ENCODE measurements around the gene ZCWPW2.

Gene ZCWPW2

GRCh38 chr3:28399206-28399605 lies 50.7 kb downstream of the ZCWPW2 start:
- no peak overlapping the region for H2AK5ac ChIP-seq (ENCODE audit: low read length, severe bottlenecking)
- no peak overlapping the region for H3K4me3 ChIP-seq (ENCODE audit: insufficient read depth in 1 of 2, low read depth in 1 of 2, low read length in 2 of 2)
- no peak overlapping the region for H4K91ac ChIP-seq (ENCODE audit: low read length)
- no peak overlapping the region for H2BK15ac ChIP-seq (ENCODE audit: low read depth, poor library complexity, severe bottlenecking)
- no peak overlapping the region for H2BK12ac ChIP-seq (ENCODE audit: low read length in 2 of 2)
- H3K4me1 ChIP-seq (ENCODE audit: control insufficient read depth, insufficient read depth, low read depth, low read length) = no peaks in the 10 kb centered on the region
- WGBS = 81% methylated on average over 3 of the region's 3 CpGs
- no peak overlapping the region for H3K18ac ChIP-seq (ENCODE audit: low read depth in 1 of 2, low read length in 2 of 2)
- H3K9me3 ChIP-seq (ENCODE audit: control insufficient read depth, low read length) = peaks cover 37% of the 10 kb centered on the region
- no peak overlapping the region for H4K8ac ChIP-seq (ENCODE audit: low read length)
- no peak overlapping the region for H3K27ac ChIP-seq (ENCODE audit: low read length, poor library complexity, severe bottlenecking)
- no peaks in the 10 kb centered on the region for H3K36me3 ChIP-seq (ENCODE audit: control insufficient read depth in 1 of 2, insufficient read depth in 2 of 2, low read depth in 1 of 2, low read length in 2 of 2)
- H3K9ac ChIP-seq (ENCODE audit: low read length) = no peak overlapping the region
- no peak for DNase-seq
- no peak overlapping the region for H3K14ac ChIP-seq (ENCODE audit: low read length in 2 of 2)
- H2BK5ac ChIP-seq (ENCODE audit: low read depth, low read length, poor library complexity, severe bottlenecking) = no peak overlapping the region
- no peak overlapping the region for H3K4ac ChIP-seq (ENCODE audit: low read depth in 1 of 2, low read length in 2 of 2)
- H3K4me2 ChIP-seq (ENCODE audit: low read length, poor library complexity, severe bottlenecking) = no peak overlapping the region
- no peak overlapping the region for H2AFZ ChIP-seq (ENCODE audit: low read depth, low read length)
- no peak overlapping the region for H2BK120ac ChIP-seq (ENCODE audit: low read depth, low read length)
- no peaks in the 10 kb centered on the region for H3K27me3 ChIP-seq (ENCODE audit: control insufficient read depth in 1 of 2, insufficient read depth in 1 of 2, low read length in 2 of 2)
- no peaks in the 10 kb centered on the region for H3K79me1 ChIP-seq (replicated peaks; ENCODE audit: low read length, poor library complexity, severe bottlenecking)
- H3K23ac ChIP-seq (ENCODE audit: low read length in 2 of 2) = no peak overlapping the region

- Histone ChIP-seq H3K4ac (ENCODE audit: low read depth in 1 of 2, low read length in 2 of 2) (no peak overlapping the region), H2BK120ac (ENCODE audit: low read depth, low read length) (no peak overlapping the region), H2BK12ac (ENCODE audit: low read length in 2 of 2) (no peak overlapping the region), H4K91ac (ENCODE audit: low read length) (no peak overlapping the region), H3K23ac (ENCODE audit: low read length in 2 of 2) (no peak overlapping the region), H3K27me3 (ENCODE audit: control insufficient read depth in 1 of 2, insufficient read depth in 1 of 2, low read length in 2 of 2) (no peaks in the 10 kb centered on the region), H3K9me3 (ENCODE audit: control insufficient read depth, low read length) (peaks cover 6% of the 10 kb centered on the region), H2AFZ (ENCODE audit: low read depth, low read length) (no peak overlapping the region), H3K4me3 (ENCODE audit: insufficient read depth in 1 of 2, low read depth in 1 of 2, low read length in 2 of 2) (no peak overlapping the region), H3K18ac (ENCODE audit: low read depth in 1 of 2, low read length in 2 of 2) (no peak overlapping the region), H2BK15ac (ENCODE audit: low read depth, poor library complexity, severe bottlenecking) (no peak overlapping the region), H4K8ac (ENCODE audit: low read length) (no peak overlapping the region), H3K36me3 (ENCODE audit: control insufficient read depth in 1 of 2, insufficient read depth in 2 of 2, low read depth in 1 of 2, low read length in 2 of 2) (no peaks in the 10 kb centered on the region), H3K27ac (ENCODE audit: low read length, poor library complexity, severe bottlenecking) (no peak overlapping the region), H3K14ac (ENCODE audit: low read length in 2 of 2) (no peak overlapping the region), H2AK5ac (ENCODE audit: low read length, severe bottlenecking) (no peak overlapping the region), H3K4me2 (ENCODE audit: low read length, poor library complexity, severe bottlenecking) (no peak overlapping the region), H3K4me1 (ENCODE audit: control insufficient read depth, insufficient read depth, low read depth, low read length) (no peaks in the 10 kb centered on the region), H3K79me1 (replicated peaks; ENCODE audit: low read length, poor library complexity, severe bottlenecking) (no peaks in the 10 kb centered on the region), H2BK5ac (ENCODE audit: low read depth, low read length, poor library complexity, severe bottlenecking) (no peak overlapping the region), H3K9ac (ENCODE audit: low read length) (no peak overlapping the region)
- no peak for DNase-seq
- no CpG with 5 or more reads among the region's 1 CpG for WGBS
Measured at GRCh38 chr3:28406241-28406640, 57.7 kb downstream of the ZCWPW2 start.

- no peak for DNase-seq
- no peaks in the 10 kb centered on the region for H3K36me3 ChIP-seq (ENCODE audit: control insufficient read depth in 1 of 2, insufficient read depth in 2 of 2, low read depth in 1 of 2, low read length in 2 of 2)
- no peak overlapping the region for H3K18ac ChIP-seq (ENCODE audit: low read depth in 1 of 2, low read length in 2 of 2)
- H3K27ac ChIP-seq (ENCODE audit: low read length, poor library complexity, severe bottlenecking) = no peak overlapping the region
- no peak overlapping the region for H2AFZ ChIP-seq (ENCODE audit: low read depth, low read length)
- no peak overlapping the region for H4K91ac ChIP-seq (ENCODE audit: low read length)
- H3K9ac ChIP-seq (ENCODE audit: low read length) = no peak overlapping the region
- H3K4me3 ChIP-seq (ENCODE audit: insufficient read depth in 1 of 2, low read depth in 1 of 2, low read length in 2 of 2) = no peak overlapping the region
- H3K4me2 ChIP-seq (ENCODE audit: low read length, poor library complexity, severe bottlenecking) = no peak overlapping the region
- H3K9me3 ChIP-seq (ENCODE audit: control insufficient read depth, low read length) = peaks cover 19% of the 10 kb centered on the region
- H3K23ac ChIP-seq (ENCODE audit: low read length in 2 of 2) = no peak overlapping the region
- no peak overlapping the region for H2BK120ac ChIP-seq (ENCODE audit: low read depth, low read length)
- H2BK15ac ChIP-seq (ENCODE audit: low read depth, poor library complexity, severe bottlenecking) = no peak overlapping the region
- no peak overlapping the region for H2AK5ac ChIP-seq (ENCODE audit: low read length, severe bottlenecking)
- H2BK12ac ChIP-seq (ENCODE audit: low read length in 2 of 2) = no peak overlapping the region
- no peak overlapping the region for H2BK5ac ChIP-seq (ENCODE audit: low read depth, low read length, poor library complexity, severe bottlenecking)
- H3K79me1 ChIP-seq (replicated peaks; ENCODE audit: low read length, poor library complexity, severe bottlenecking) = no peaks in the 10 kb centered on the region
- H4K8ac ChIP-seq (ENCODE audit: low read length) = no peak overlapping the region
- no peaks in the 10 kb centered on the region for H3K27me3 ChIP-seq (ENCODE audit: control insufficient read depth in 1 of 2, insufficient read depth in 1 of 2, low read length in 2 of 2)
- H3K14ac ChIP-seq (ENCODE audit: low read length in 2 of 2) = no peak overlapping the region
- H3K4ac ChIP-seq (ENCODE audit: low read depth in 1 of 2, low read length in 2 of 2) = no peak overlapping the region
- no peaks in the 10 kb centered on the region for H3K4me1 ChIP-seq (ENCODE audit: control insufficient read depth, insufficient read depth, low read depth, low read length)
Measured at GRCh38 chr3:28449398-28449797, 100.9 kb downstream of the ZCWPW2 start.

DNA sequence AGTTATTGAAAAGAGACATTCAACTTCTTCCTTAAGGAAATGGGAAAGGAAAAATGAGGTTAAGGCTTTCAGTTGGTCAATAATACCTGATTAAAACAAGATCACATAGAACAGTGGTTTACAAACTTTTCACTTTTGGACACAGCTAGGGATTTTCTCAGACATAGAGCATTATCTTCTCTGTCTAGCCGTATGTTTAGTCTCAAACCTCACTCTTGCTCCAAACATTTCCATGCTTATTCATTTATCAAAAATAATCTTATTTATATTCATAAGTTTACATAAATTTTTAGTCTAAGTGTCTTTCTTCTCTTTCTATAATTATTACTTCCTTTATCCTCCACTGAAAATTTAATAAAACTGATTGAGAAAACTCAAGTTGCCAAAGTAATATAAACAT lies 114.3 kb downstream of the ZCWPW2 start:
- H3K4ac ChIP-seq (ENCODE audit: low read depth in 1 of 2, low read length in 2 of 2) = no peak overlapping the region
- no peak overlapping the region for H3K27ac ChIP-seq (ENCODE audit: low read length, poor library complexity, severe bottlenecking)
- H2BK5ac ChIP-seq (ENCODE audit: low read depth, low read length, poor library complexity, severe bottlenecking) = no peak overlapping the region
- H2AK5ac ChIP-seq (ENCODE audit: low read length, severe bottlenecking) = no peak overlapping the region
- H3K36me3 ChIP-seq (ENCODE audit: control insufficient read depth in 1 of 2, insufficient read depth in 2 of 2, low read depth in 1 of 2, low read length in 2 of 2) = no peaks in the 10 kb centered on the region
- H3K27me3 ChIP-seq (ENCODE audit: control insufficient read depth in 1 of 2, insufficient read depth in 1 of 2, low read length in 2 of 2) = no peaks in the 10 kb centered on the region
- no peak overlapping the region for H3K9ac ChIP-seq (ENCODE audit: low read length)
- no peak overlapping the region for H2BK12ac ChIP-seq (ENCODE audit: low read length in 2 of 2)
- H4K8ac ChIP-seq (ENCODE audit: low read length) = no peak overlapping the region
- H3K18ac ChIP-seq (ENCODE audit: low read depth in 1 of 2, low read length in 2 of 2) = no peak overlapping the region
- no CpG with 5 or more reads among the region's 1 CpG for WGBS
- H3K9me3 ChIP-seq (ENCODE audit: control insufficient read depth, low read length) = no peaks in the 10 kb centered on the region
- H2AFZ ChIP-seq (ENCODE audit: low read depth, low read length) = no peak overlapping the region
- no peak overlapping the region for H2BK120ac ChIP-seq (ENCODE audit: low read depth, low read length)
- H3K4me1 ChIP-seq (ENCODE audit: control insufficient read depth, insufficient read depth, low read depth, low read length) = no peaks in the 10 kb centered on the region
- no peak overlapping the region for H3K4me2 ChIP-seq (ENCODE audit: low read length, poor library complexity, severe bottlenecking)
- no peak overlapping the region for H3K14ac ChIP-seq (ENCODE audit: low read length in 2 of 2)
- H3K23ac ChIP-seq (ENCODE audit: low read length in 2 of 2) = no peak overlapping the region
- H4K91ac ChIP-seq (ENCODE audit: low read length) = no peak overlapping the region
- DNase-seq = no peak
- no peak overlapping the region for H3K4me3 ChIP-seq (ENCODE audit: insufficient read depth in 1 of 2, low read depth in 1 of 2, low read length in 2 of 2)
- no peak overlapping the region for H2BK15ac ChIP-seq (ENCODE audit: low read depth, poor library complexity, severe bottlenecking)
- H3K79me1 ChIP-seq (replicated peaks; ENCODE audit: low read length, poor library complexity, severe bottlenecking) = no peaks in the 10 kb centered on the region

All from mesenchymal stem cell (in vitro differentiated cells and primary cell).